Left ventricle myocardium superior (tissue), 1 donor: ENCODE data around the gene INAFM2. TPM values are rescaled to one million over a fixed set of nuclear protein-coding genes. Genes with fewer than 3 reads are reported as not detected.
A peak's percentile ranks its signal among the peaks of the same experiment; 100 is the strongest.

Source experiments
- ATAC-seq: fragments of 200-7000 bp; cut with Tn5 transposase; one replicate; pipeline ENCODE4 v1.9.1; 2020; ENCODE audit warnings: mild to moderate bottlenecking, moderate library complexity
- DNase-seq: peaks from one replicate; pipeline ENCODE4 v3.0.0-alpha.2; 2020
- intact Hi-C: fragments of 100-400 bp; cut with micrococcal nuclease; formaldehyde crosslinking; loops from one replicate; pipeline ENCODE4 v1.11.0; 2022
- total RNA-seq: library from RNA; stranded (reverse); fragmentation: NEBNext Ultra II Directional; extraction: Animal tissue kit (Norgen Biotek cat#: 25700); gene quantifications from one replicate; pipeline ENCODE4 v1.2.1, GENCODE V29; 2021
- donor health status: DM: no; HTN: yes; CAD: no; lungs with severe emphysema.

The INAFM2 gene
- total RNA-seq, 1 donor from 2014 or later: 55.8 TPM

DNA sequence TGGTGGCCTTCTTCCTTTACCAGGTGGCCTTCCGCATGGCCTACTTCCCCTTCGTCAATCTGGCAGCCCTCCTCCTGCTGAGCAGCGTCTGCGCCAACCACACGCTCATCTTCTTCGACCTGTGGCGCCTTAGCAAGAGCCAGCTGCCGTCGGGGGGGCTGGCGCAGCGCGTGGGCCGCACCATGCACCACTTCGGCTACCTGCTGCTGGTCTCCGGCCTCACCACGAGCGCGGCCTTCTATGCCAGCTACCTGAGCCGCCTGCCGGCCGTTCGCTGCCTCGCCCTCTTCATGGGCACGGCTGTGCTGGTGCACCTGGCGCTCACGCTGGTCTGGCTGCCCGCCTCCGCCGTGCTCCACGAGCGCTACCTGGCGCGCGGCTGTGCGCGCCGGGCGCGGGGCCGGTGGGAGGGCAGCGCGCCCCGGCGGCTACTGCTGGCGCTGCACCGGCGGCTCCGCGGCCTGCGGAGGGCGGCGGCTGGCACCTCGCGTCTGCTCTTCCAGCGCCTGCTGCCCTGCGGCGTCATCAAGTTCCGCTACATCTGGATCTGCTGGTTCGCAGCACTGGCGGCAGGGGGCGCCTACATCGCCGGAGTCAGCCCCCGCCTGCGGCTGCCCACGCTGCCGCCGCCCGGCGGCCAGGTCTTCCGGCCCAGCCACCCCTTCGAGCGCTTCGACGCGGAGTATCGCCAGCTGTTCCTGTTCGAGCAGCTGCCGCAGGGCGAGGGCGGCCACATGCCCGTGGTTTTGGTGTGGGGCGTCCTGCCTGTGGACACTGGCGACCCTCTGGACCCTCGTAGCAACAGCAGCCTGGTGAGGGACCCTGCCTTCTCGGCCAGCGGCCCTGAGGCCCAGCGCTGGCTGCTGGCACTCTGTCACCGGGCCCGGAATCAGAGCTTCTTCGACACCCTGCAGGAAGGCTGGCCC lies 44.5 kb downstream of the INAFM2 start:
- intact Hi-C loops: no loop called here
- DNase-seq (peak; percentile 91), ATAC-seq (peak; percentile 70)

DNA sequence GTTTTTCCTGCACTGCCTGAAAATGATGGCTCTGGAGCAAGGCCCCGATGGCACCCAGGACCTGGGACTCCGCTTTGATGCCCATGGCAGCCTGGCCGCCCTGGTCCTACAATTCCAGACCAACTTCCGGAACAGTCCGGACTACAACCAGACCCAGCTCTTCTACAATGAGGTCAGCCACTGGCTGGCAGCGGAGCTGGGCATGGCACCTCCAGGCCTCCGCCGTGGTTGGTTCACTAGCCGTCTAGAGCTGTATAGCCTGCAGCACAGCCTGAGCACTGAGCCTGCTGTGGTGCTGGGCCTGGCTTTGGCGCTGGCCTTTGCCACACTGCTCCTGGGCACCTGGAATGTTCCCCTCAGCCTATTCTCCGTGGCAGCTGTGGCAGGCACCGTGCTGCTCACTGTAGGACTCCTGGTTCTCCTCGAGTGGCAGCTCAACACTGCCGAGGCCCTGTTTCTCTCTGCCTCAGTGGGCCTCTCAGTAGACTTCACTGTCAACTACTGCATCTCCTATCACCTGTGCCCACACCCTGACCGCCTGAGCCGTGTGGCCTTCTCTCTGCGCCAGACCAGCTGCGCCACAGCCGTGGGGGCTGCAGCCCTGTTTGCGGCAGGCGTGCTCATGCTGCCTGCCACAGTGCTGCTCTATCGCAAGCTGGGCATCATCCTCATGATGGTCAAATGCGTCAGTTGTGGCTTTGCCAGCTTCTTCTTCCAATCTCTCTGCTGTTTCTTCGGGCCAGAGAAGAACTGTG lies 45.4 kb downstream of the INAFM2 start:
- ATAC-seq (no peak), DNase-seq (no peak)
- intact Hi-C loops: no loop called here

DNA sequence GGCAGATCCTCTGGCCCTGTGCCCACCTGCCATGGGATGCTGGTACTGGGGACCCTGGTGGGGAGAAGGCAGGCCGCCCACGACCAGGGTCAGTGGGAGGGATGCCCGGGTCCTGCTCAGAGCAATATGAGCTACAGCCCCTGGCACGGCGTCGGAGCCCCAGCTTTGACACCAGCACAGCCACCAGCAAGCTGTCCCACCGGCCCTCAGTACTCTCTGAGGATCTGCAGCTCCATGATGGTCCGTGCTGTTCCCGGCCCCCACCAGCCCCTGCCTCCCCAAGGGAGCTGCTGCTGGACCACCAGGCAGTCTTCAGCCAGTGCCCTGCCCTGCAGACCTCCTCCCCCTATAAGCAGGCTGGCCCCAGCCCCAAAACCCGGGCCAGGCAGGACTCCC lies 46.0 kb downstream of the INAFM2 start:
- ATAC-seq (no peak), DNase-seq (no peak)
- intact Hi-C loops: no loop called here

DNA sequence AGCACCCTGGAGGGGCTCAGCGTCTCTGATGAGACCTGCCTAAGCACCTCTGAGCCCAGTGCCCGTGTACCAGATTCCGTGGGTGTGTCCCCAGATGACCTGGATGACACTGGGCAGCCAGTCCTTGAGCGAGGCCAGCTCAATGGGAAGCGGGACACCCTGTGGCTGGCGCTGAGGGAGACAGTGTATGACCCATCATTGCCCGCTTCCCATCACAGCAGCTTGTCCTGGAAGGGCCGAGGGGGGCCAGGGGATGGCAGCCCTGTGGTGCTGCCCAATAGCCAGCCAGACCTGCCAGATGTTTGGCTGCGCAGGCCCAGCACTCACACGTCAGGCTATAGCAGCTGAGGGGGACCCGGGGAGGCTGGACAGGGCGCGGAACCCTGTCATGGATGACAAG lies 46.5 kb downstream of the INAFM2 start:
- DNase-seq (no peak), ATAC-seq (no peak)
- intact Hi-C loops: no loop called here

DNA sequence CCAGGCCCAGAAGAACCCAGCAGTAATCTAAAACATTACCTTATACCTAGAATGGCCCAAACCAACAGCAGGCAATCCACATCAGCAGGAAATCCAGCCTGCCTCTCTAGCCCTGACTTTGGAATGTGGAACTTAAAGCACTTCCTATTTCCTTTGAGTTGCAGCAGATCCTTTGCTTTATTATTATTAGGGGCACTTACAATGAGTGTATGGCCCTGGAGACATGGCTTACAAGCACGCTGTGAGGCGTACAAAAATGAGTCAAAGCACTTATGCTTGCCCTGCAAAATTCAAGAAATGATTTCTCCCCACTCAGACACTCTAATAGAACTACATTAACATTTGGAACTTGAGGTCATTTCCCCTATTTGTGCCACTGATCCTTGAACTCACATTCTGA lies 49.5 kb downstream of the INAFM2 start:
- DNase-seq (no peak), ATAC-seq (no peak)
- intact Hi-C loops: no loop called here

Other genes with a start within 250 kb of the INAFM2 start
- 3.2 TPM for gene BMF, start 214.8 kb upstream of the INAFM2 start, total RNA-seq
- gene BUB1B, start 162.6 kb upstream of the INAFM2 start, total RNA-seq: 1.7 TPM
- 11.1 TPM for gene PAK6, start 84.6 kb upstream of the INAFM2 start, total RNA-seq
- gene ANKRD63, start 40.6 kb upstream of the INAFM2 start, total RNA-seq: 1.0 TPM
- 7.5 TPM for gene PLCB2, start 15.8 kb upstream of the INAFM2 start, total RNA-seq
- 169 TPM for gene CCDC9B, start 17.2 kb downstream of the INAFM2 start, total RNA-seq
- not detected for gene PHGR1, start 27.3 kb downstream of the INAFM2 start, total RNA-seq
- gene DISP2, start 34.5 kb downstream of the INAFM2 start, total RNA-seq: 5.2 TPM
- gene KNSTRN, start 59.0 kb downstream of the INAFM2 start, total RNA-seq: 10.1 TPM
- 97.2 TPM for gene IVD, start 82.1 kb downstream of the INAFM2 start, total RNA-seq
- gene BAHD1, start 117.3 kb downstream of the INAFM2 start, total RNA-seq: 18.1 TPM
- gene CHST14, start 147.3 kb downstream of the INAFM2 start, total RNA-seq: 6.0 TPM
- 17.5 TPM for gene CCDC32, start 241.3 kb downstream of the INAFM2 start, total RNA-seq
- gene RPUSD2, start 245.6 kb downstream of the INAFM2 start, total RNA-seq: 11.4 TPM